Endodermal cell (in vitro differentiated cells): ENCODE results near the gene PYDC1. TPM values are rescaled to one million over a fixed set of nuclear protein-coding genes. Genes with fewer than 3 reads are reported as not detected.

ENCODE experiments used
- DNase-seq: peaks from one replicate; pipeline ENCODE4 v3.0.0-alpha.2; 2017
- H3K27ac ChIP-seq: 2 replicates; pipeline ENCODE4 v1.5.1; 2013; ENCODE audit warnings: mild to moderate bottlenecking, low read depth, low read length, moderate library complexity
- H3K27me3 ChIP-seq: 2 replicates; pipeline ENCODE4 v1.6.1; 2013; ENCODE audit warnings: mild to moderate bottlenecking, low read length, moderate library complexity; ENCODE audit not compliant: insufficient read depth, control insufficient read depth, poor library complexity, severe bottlenecking
- H3K36me3 ChIP-seq: 2 replicates; pipeline ENCODE4 v1.7.0; 2013; ENCODE audit warnings: mild to moderate bottlenecking, low read length, moderate library complexity; ENCODE audit not compliant: control insufficient read depth, insufficient read depth
- H3K4me1 ChIP-seq: one replicate; pipeline ENCODE4 v1.7.0; 2013; ENCODE audit warnings: low read length; ENCODE audit not compliant: control insufficient read depth, insufficient read depth
- H3K4me3 ChIP-seq: 2 replicates; pipeline ENCODE4 v1.5.1; 2013; ENCODE audit warnings: mild to moderate bottlenecking, low read length, moderate library complexity
- H3K9ac ChIP-seq: 2 replicates; pipeline ENCODE4 v1.6.1; 2013; ENCODE audit warnings: mild to moderate bottlenecking, low read length, moderate library complexity; ENCODE audit not compliant: poor library complexity, severe bottlenecking; ENCODE audit errors: extremely low read depth
- H3K9me3 ChIP-seq: 2 replicates; pipeline ENCODE4 v1.6.1; 2013; ENCODE audit warnings: mild to moderate bottlenecking, low read length, moderate library complexity; ENCODE audit not compliant: control insufficient read depth
- H3K27ac Mint-ChIP-seq: 2 replicates; pipeline ENCODE4 v1.8.0; 2020; ENCODE audit warnings: mixed read lengths
- H3K27me3 Mint-ChIP-seq: 2 replicates; pipeline ENCODE4 v1.8.0; 2021; ENCODE audit warnings: mild to moderate bottlenecking, mixed read lengths; ENCODE audit not compliant: insufficient read depth
- H3K36me3 Mint-ChIP-seq: 2 replicates; pipeline ENCODE4 v1.8.0; 2020; ENCODE audit warnings: low read depth, mixed read lengths
- H3K4me1 Mint-ChIP-seq: 2 replicates; pipeline ENCODE4 v1.8.0; 2020; ENCODE audit warnings: mixed read lengths
- H3K4me3 Mint-ChIP-seq: 2 replicates; pipeline ENCODE4 v1.8.0; 2020; ENCODE audit warnings: mild to moderate bottlenecking, moderate library complexity, mixed read lengths
- H3K9me3 Mint-ChIP-seq: 2 replicates; pipeline ENCODE4 v1.8.0; 2020; ENCODE audit warnings: mild to moderate bottlenecking, mixed read lengths
- CTCF ChIP-seq: fragments of 200-600 bp; sonication (generic); conservative IDR thresholded peaks from 2 replicates; pipeline ENCODE4 v1.5.0; 2021; ENCODE audit warnings: antibody characterized with exemption, mild to moderate bottlenecking
- WGBS, 2 experiments: methylation state at CpG; one replicate each; pipeline versions ENCODE4 v1.1.5 to v1.1.7; 2013; ENCODE audit warnings: missing lambda C conversion rate in 2 of 2, mixed read lengths in 1 of 2; ENCODE audit not compliant: insufficient coverage in 1 of 2, insufficient read length in 1 of 2; 5-methylcytosine and 5-hydroxymethylcytosine counted together
- total RNA-seq, 2 donors: library from RNA; stranded (reverse); fragmentation: NEBNext Ultra II Directional in 1 of 2; extraction: Animal tissue kit (Norgen Biotek cat#: 25700) in 1 of 2; gene quantifications; 2 replicates in 1 of 2; 3 replicates in 1 of 2; pipeline ENCODE4 v1.2.1, GENCODE V29; 2021

Gene PYDC1
- total RNA-seq, 2 donors from 2014 or later, result not detected

GRCh38 chr16:31194898-31195297 lies 22.0 kb downstream of the PYDC1 start:
- Histone ChIP-seq H3K4me1 (no peaks in the 10 kb centered on the region), H3K9me3 (no peaks in the 10 kb centered on the region), H3K27me3 (no peaks in the 10 kb centered on the region), H3K27ac (no peak overlapping the region), H3K9ac (no peak overlapping the region), H3K36me3 (peaks cover 97% of the 10 kb centered on the region), H3K4me3 (no peak overlapping the region)
- TF ChIP-seq CTCF, result no peak
- Mint-ChIP-seq H3K27ac (no peak overlapping the region), H3K36me3 (peaks cover 75% of the 10 kb centered on the region), H3K9me3 (no peaks in the 10 kb centered on the region), H3K4me1 (no peaks in the 10 kb centered on the region), H3K4me3 (no peak overlapping the region), H3K27me3 (no peaks in the 10 kb centered on the region)
- WGBS, 2 experiments, result 93 to 95% methylated on average over 7 of the region's 7 CpGs
- no peak for DNase-seq

GRCh38 chr16:31193874-31194273 lies 23.1 kb downstream of the PYDC1 start:
- H3K4me1 Mint-ChIP-seq, result no peaks in the 10 kb centered on the region
- H3K4me1 ChIP-seq, result no peaks in the 10 kb centered on the region
- H3K27me3 Mint-ChIP-seq, result no peaks in the 10 kb centered on the region
- WGBS, 2 experiments, result 94% methylated on average over 2 of the region's 2 CpGs; no CpG with 5 or more reads in 1 of the 2 experiments
- H3K36me3 ChIP-seq, result peaks cover 99% of the 10 kb centered on the region
- no peak overlapping the region for H3K27ac ChIP-seq
- no peak overlapping the region for H3K4me3 Mint-ChIP-seq
- no peaks in the 10 kb centered on the region for H3K9me3 ChIP-seq
- H3K9me3 Mint-ChIP-seq, result no peaks in the 10 kb centered on the region
- no peaks in the 10 kb centered on the region for H3K27me3 ChIP-seq
- no peak for DNase-seq
- no peak overlapping the region for H3K27ac Mint-ChIP-seq
- TF ChIP-seq CTCF, result no peak
- H3K9ac ChIP-seq, result no peak overlapping the region
- no peak overlapping the region for H3K4me3 ChIP-seq
- peaks cover 79% of the 10 kb centered on the region for H3K36me3 Mint-ChIP-seq

GRCh38 chr16:31192856-31193642 lies 23.9 kb downstream of the PYDC1 start:
- no peaks in the 10 kb centered on the region for H3K9me3 Mint-ChIP-seq
- 97% methylated on average over 12 to 16 of the region's 16 CpGs for WGBS, 2 experiments
- Histone ChIP-seq H3K4me3 (no peak overlapping the region), H3K27me3 (no peaks in the 10 kb centered on the region), H3K9ac (no peak overlapping the region), H3K4me1 (no peaks in the 10 kb centered on the region), H3K36me3 (peaks cover 99% of the 10 kb centered on the region), H3K9me3 (no peaks in the 10 kb centered on the region), H3K27ac (no peak overlapping the region)
- peaks cover 85% of the 10 kb centered on the region for H3K36me3 Mint-ChIP-seq
- H3K27ac Mint-ChIP-seq, result no peak overlapping the region
- no peak overlapping the region for H3K4me3 Mint-ChIP-seq
- no peaks in the 10 kb centered on the region for H3K27me3 Mint-ChIP-seq
- DNase-seq, result no peak
- H3K4me1 Mint-ChIP-seq, result no peaks in the 10 kb centered on the region
- TF ChIP-seq CTCF, result no peak
